T-cell (primary cell): ENCODE data around the gene INHBB. TPM values are rescaled to one million over a fixed set of nuclear protein-coding genes. Genes with fewer than 3 reads are reported as not detected.
A peak's percentile ranks its signal among the peaks of the same experiment; 100 is the strongest.

Experiments used
- ATAC-seq, 4 experiments: fragments of 200-7000 bp in 3 of 4; fragments of 150-1000 bp in 1 of 4; cut with Tn5 transposase; replicated peaks in 1 of 4; 1 replicate in 3 of 4; 2 replicates in 1 of 4; pipeline ENCODE4 v1.10.0; 2021; ENCODE audit warnings: moderate library complexity in 3 of 4, mild to moderate bottlenecking in 2 of 4, moderate number of reproducible peaks in 1 of 4
- CTCF ChIA-PET, 2 donors: fragments of 300-600 bp; sonication (Branson Sonifier 250); formaldehyde crosslinking; loops; one replicate each; lab custom pipeline; 2022; ENCODE audit warnings: antibody characterized with exemption in 2 of 2; lab: Charles Lee
- POLR2A ChIA-PET, 2 donors: fragments of 300-600 bp; sonication (Branson Sonifier 250); formaldehyde crosslinking; loops; one replicate each; lab custom pipeline; 2022; ENCODE audit warnings: antibody characterized with exemption in 2 of 2; lab: Charles Lee
- DNase-seq, 35 experiments: peaks; one replicate each; pipeline versions ENCODE4 v3.0.0 to v3.0.0-alpha.2; 2013 to 2023
- H3K27ac ChIP-seq: one replicate; pipeline ENCODE4 v1.5.1; 2013; ENCODE audit warnings: low read length
- H3K27me3 ChIP-seq, 2 experiments: replicated peaks in 1 of 2; 1 replicate in 1 of 2; 2 replicates in 1 of 2; pipeline versions ENCODE4 v1.6.1 to v1.7.0; 2013; ENCODE audit warnings: low read length in 1 of 2, mixed read lengths in 1 of 2; ENCODE audit not compliant: control insufficient read depth in 2 of 2, insufficient read depth in 2 of 2; ENCODE audit errors: extremely low read depth in 1 of 2
- H3K36me3 ChIP-seq, 2 donors: 1 replicate in 1 of 2; 2 replicates in 1 of 2; pipeline versions ENCODE4 v1.6.1 to v1.7.0; 2013; ENCODE audit warnings: low read length in 1 of 2; ENCODE audit not compliant: control insufficient read depth in 2 of 2, insufficient read depth in 1 of 2; ENCODE audit errors: extremely low read depth in 1 of 2
- H3K4me1 ChIP-seq, 2 experiments: 1 replicate in 1 of 2; 2 replicates in 1 of 2; pipeline versions ENCODE4 v1.6.1 to v1.7.0; 2013; ENCODE audit warnings: low read length in 2 of 2, mixed read lengths in 1 of 2; ENCODE audit not compliant: insufficient read depth in 2 of 2, control insufficient read depth in 1 of 2; ENCODE audit errors: extremely low read depth in 1 of 2
- H3K4me3 ChIP-seq, 2 donors: 1 replicate in 1 of 2; 2 replicates in 1 of 2; pipeline versions ENCODE4 v1.5.1 to v1.7.0; 2013; ENCODE audit warnings: mild to moderate bottlenecking in 2 of 2, low read length in 1 of 2, moderate library complexity in 1 of 2; ENCODE audit not compliant: control insufficient read depth in 1 of 2; ENCODE audit errors: extremely low read depth in 1 of 2
- H3K9me3 ChIP-seq: 2 replicates; pipeline ENCODE4 v1.7.0; 2013
- H3K27ac Mint-ChIP-seq, 2 donors: one replicate each; pipeline ENCODE4 v1.8.0; 2020 to 2021; ENCODE audit warnings: mild to moderate bottlenecking in 2 of 2, mixed read lengths in 2 of 2
- H3K27me3 Mint-ChIP-seq, 2 donors: one replicate each; pipeline ENCODE4 v1.8.0; 2021 to 2022; ENCODE audit warnings: mixed read lengths in 2 of 2
- H3K36me3 Mint-ChIP-seq: one replicate; pipeline ENCODE4 v1.8.0; 2021; ENCODE audit warnings: mixed read lengths
- H3K4me1 Mint-ChIP-seq, 3 donors: one replicate each; pipeline ENCODE4 v1.8.0; 2020 to 2022; ENCODE audit warnings: mixed read lengths in 3 of 3, mild to moderate bottlenecking in 1 of 3
- H3K4me3 Mint-ChIP-seq, 3 donors: one replicate each; pipeline ENCODE4 v1.8.0; 2020 to 2022; ENCODE audit warnings: mild to moderate bottlenecking in 3 of 3, mixed read lengths in 3 of 3, moderate library complexity in 3 of 3
- H3K9me3 Mint-ChIP-seq, 3 donors: one replicate each; pipeline ENCODE4 v1.8.0; 2020 to 2022; ENCODE audit warnings: mixed read lengths in 3 of 3
- WGBS: methylation state at CpG from one replicate; pipeline ENCODE4 v1.1.5; 2013; ENCODE audit warnings: missing lambda C conversion rate; ENCODE audit not compliant: insufficient coverage; 5-methylcytosine and 5-hydroxymethylcytosine counted together
- total RNA-seq, 35 experiments: library from RNA in 6 of 35; stranded (reverse) in 6 of 35; fragments of 120-200 nt in 1 of 35; gene quantifications; one replicate each; pipeline versions ENCODE4 v1.2.1 to v1.2.4 and lab custom pipeline; 2013 to 2026

The INHBB gene
- total RNA-seq, 5 donors from 2014 or later (not counting 1 experiment from before 2014, with no cell fraction given) = 0.09 to 0.19 (median 0.10) TPM; not detected in 2

DNA sequence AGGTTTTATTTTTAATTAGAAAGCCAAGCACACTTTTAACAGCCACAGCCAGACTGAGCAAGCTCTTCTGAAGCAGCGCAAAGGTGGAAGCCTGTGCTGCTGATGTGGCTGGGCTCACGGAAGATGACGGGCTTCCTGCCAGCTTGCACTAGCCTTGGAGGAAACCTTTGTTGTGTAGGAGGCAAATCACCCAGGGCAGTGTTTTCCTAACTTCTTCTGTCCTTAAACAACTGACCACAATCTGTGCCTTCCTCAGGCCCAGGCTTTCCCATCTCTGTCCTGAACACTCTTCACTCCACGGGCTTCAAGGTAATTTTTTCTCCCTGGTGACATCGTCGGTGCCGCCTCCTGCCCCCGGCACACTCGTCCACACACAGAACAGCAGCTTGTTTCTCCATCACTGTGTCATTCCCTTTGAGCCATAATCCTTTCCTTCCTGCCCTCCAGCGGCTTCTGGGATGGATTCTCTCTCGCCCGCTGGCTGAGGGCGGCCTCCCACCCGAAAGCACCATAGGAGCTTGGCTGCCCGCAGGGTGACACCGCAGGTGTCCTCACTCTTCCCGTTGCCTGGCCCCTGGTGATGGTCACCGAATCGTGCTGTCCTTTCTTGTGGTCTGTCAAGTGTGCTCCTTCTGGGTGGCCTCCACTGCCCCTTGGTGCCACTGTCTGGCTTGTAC is 31.1 kb upstream of the INHBB start:
- ChIA-PET POLR2A (interaction anchor here in 1 of 2 donors (0.6 kb wide), 1 partner anchor 151 kb away, joined by 3 read pairs; no protein-coding TSS in a partner anchor), CTCF (interaction anchor here (0.7 to 1.0 kb wide), 4 partner anchors 12 to 329 kb away, joined by 3 to 6 read pairs (median 4); no protein-coding TSS in a partner anchor)
- ATAC-seq (peak; percentile 65 to 86 (median 70)), DNase-seq (peak in 28 of 35 experiments; percentile 7 to 55 (median 29))
- peak overlapping the region in 1 of 3 donors; percentile 72 for H3K4me3 Mint-ChIP-seq
- peak overlapping the region in 1 of 2 donors; percentile 5 for H3K4me3 ChIP-seq
- H3K9me3 ChIP-seq = no peaks in the 10 kb centered on the region
- no peaks in the 10 kb centered on the region for H3K36me3 ChIP-seq
- no peaks in the 10 kb centered on the region for H3K27me3 Mint-ChIP-seq
- H3K36me3 Mint-ChIP-seq = no peaks in the 10 kb centered on the region
- H3K27ac Mint-ChIP-seq = peak overlapping the region; percentile 15 to 64
- WGBS = 80% methylated on average over 15 of the region's 19 CpGs
- H3K27me3 ChIP-seq = peaks cover 0 to 38% of the 10 kb centered on the region in 2 experiments
- H3K4me1 ChIP-seq = peaks cover 11 to 29% of the 10 kb centered on the region in 2 experiments
- no peak overlapping the region for H3K27ac ChIP-seq
- no peaks in the 10 kb centered on the region for H3K9me3 Mint-ChIP-seq
- H3K4me1 Mint-ChIP-seq = peaks cover 25 to 30% (median 29%) of the 10 kb centered on the region in 3 donors

DNA sequence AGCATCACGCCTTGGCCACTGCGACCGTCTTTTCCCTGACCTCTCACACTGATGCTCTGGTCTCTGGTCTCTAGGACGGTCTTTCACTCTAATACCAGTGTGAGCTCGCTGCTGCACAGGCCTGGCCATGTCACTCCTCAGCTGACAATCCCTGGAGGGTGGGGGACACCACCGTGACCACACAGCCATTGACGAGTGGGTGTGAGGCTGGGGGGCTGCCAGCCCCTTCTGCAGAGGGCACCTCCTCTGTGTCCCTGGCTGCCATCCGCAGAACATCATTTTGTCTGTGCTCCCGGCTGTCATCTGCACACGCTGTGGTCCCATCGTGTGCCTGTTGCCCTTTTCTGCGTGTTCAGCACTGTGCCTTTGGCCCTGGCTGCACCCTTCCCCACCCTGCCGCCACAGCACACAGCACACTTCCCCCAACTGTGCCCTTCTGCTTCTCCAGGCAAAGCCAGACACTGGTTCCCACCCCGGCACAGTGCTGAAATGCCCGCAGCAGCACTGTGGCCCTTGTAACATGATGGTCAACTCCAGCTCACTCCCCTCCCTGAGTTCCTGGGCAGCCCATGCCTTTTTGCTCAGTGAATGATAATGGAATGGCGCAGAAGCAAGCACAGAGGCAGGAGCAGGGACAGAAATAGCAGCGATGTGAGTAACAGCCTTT is 30.4 kb upstream of the INHBB start:
- Mint-ChIP-seq H3K27me3 (no peaks in the 10 kb centered on the region), H3K4me3 (peak overlapping the region in 1 of 3 donors; percentile 72), H3K27ac (no peak overlapping the region), H3K36me3 (no peaks in the 10 kb centered on the region), H3K9me3 (no peaks in the 10 kb centered on the region), H3K4me1 (peaks cover 25 to 30% (median 29%) of the 10 kb centered on the region in 3 donors)
- POLR2A ChIA-PET = no interaction called here
- no peak overlapping the region for H3K4me3 ChIP-seq
- ATAC-seq = no peak
- H3K9me3 ChIP-seq = no peaks in the 10 kb centered on the region
- peaks cover 11 to 29% of the 10 kb centered on the region in 2 experiments for H3K4me1 ChIP-seq
- DNase-seq = no peak
- H3K27me3 ChIP-seq = peaks cover 0 to 38% of the 10 kb centered on the region in 2 experiments
- CTCF ChIA-PET = no interaction called here
- WGBS = 86% methylated on average over 15 of the region's 17 CpGs
- H3K27ac ChIP-seq = no peak overlapping the region
- H3K36me3 ChIP-seq = no peaks in the 10 kb centered on the region

DNA sequence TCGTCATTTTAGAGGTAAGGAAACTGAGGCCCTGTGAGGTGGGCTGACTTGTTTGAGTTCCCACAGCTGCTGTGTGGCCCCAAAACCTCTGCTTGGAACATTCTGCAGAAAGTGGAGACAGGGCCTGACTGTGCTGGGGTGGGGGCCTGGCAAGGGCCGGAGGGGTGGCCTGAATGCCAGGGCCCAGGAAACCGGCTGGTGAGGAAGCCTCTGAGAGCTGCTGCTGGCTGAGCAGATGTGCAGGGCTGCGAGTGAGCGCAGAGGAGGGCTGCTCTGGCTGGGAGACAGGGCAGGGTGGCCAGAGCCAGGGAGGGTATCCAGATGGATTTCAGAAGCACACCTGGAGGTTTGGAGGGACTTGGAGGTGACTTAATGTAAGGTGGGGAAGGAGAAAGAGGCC is 29.9 kb upstream of the INHBB start:
- Histone ChIP-seq H3K27me3 (peaks cover 0 to 38% of the 10 kb centered on the region in 2 experiments), H3K4me1 (peaks cover 11 to 29% of the 10 kb centered on the region in 2 experiments), H3K4me3 (no peak overlapping the region), H3K9me3 (no peaks in the 10 kb centered on the region), H3K36me3 (no peaks in the 10 kb centered on the region), H3K27ac (no peak overlapping the region)
- CTCF ChIA-PET = interaction anchor here in 1 of 2 donors (0.6 kb wide), 1 partner anchor 365 kb away, joined by 9 read pairs; no protein-coding TSS in a partner anchor
- DNase-seq = no peak
- no peak for ATAC-seq
- Mint-ChIP-seq H3K27me3 (no peaks in the 10 kb centered on the region), H3K9me3 (no peaks in the 10 kb centered on the region), H3K36me3 (no peaks in the 10 kb centered on the region), H3K27ac (no peak overlapping the region), H3K4me1 (peaks cover 25 to 30% (median 29%) of the 10 kb centered on the region in 3 donors), H3K4me3 (peak overlapping the region in 1 of 3 donors; percentile 72)
- POLR2A ChIA-PET = no interaction called here
- WGBS = 87% methylated on average over 5 of the region's 5 CpGs

DNA sequence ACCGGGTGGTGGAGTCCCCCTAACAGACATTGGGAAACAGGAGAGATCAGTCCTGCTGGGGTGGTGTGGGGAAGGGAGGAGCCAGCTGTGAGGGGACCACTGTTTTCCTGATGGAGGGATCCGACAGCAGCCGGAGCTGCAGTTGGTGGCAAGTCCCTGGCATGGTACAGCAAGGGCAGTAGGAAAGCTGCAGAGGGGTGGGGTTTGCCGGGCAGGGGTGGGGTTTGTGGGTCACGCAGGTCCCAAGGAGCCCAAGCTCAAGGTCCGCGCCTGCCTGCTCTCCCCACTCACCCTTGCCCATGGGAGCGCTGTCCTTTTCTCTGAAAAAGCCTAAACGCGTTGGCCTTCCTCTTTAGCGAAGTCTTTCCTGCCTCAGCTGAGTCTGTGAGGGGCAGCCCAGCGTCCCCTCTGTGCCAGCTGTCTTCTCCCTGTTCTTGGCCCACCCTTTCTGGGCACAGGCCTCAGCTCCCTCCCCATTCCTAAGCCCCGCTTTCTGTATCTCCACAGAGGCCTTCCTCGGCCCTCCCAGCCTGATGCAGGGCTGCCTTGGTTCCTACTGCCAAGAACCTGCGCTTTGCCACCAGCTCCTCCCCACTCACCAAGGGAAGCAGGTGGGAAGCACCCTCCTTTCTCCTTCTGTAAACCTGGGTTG is 29.3 kb upstream of the INHBB start:
- Mint-ChIP-seq H3K36me3 (no peaks in the 10 kb centered on the region), H3K9me3 (no peaks in the 10 kb centered on the region), H3K4me1 (peaks cover 26 to 34% (median 30%) of the 10 kb centered on the region in 3 donors), H3K27me3 (no peaks in the 10 kb centered on the region), H3K4me3 (no peak overlapping the region), H3K27ac (no peak overlapping the region)
- ATAC-seq = no peak
- 91% methylated on average over 13 of the region's 15 CpGs for WGBS
- DNase-seq = no peak
- Histone ChIP-seq H3K4me1 (peaks cover 11 to 29% of the 10 kb centered on the region in 2 experiments), H3K36me3 (no peaks in the 10 kb centered on the region), H3K27me3 (peaks cover 0 to 38% of the 10 kb centered on the region in 2 experiments), H3K27ac (no peak overlapping the region), H3K9me3 (no peaks in the 10 kb centered on the region), H3K4me3 (no peak overlapping the region)
- CTCF ChIA-PET = interaction anchor here in 1 of 2 donors (0.6 kb wide), 1 partner anchor 364 kb away, joined by 9 read pairs; no protein-coding TSS in a partner anchor
- POLR2A ChIA-PET = no interaction called here

DNA sequence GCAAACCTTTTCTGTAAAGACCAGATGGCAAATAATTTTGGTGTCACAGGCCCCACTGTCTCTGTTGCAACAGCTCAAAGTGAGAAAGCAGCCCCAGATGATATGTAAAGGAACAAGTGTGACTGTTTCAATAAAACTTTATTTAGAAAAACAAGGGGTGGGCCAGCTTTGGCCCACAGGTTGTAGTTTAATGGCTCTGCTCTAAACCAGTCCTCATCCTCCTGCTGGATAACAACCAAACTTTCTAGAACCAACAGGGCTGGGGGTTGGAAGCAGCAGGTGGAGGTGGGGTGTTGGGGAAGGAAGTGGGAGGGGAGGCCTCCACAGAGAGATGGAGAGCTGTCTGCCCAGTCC is 28.8 kb upstream of the INHBB start:
- Mint-ChIP-seq H3K36me3 (no peaks in the 10 kb centered on the region), H3K27me3 (no peaks in the 10 kb centered on the region), H3K9me3 (no peaks in the 10 kb centered on the region), H3K4me3 (no peak overlapping the region), H3K4me1 (peaks cover 31 to 36% (median 33%) of the 10 kb centered on the region in 3 donors), H3K27ac (no peak overlapping the region)
- ChIA-PET POLR2A (no interaction called here), CTCF (no interaction called here)
- DNase-seq = no peak
- Histone ChIP-seq H3K4me1 (peaks cover 11 to 29% of the 10 kb centered on the region in 2 experiments), H3K4me3 (no peak overlapping the region), H3K27ac (no peak overlapping the region), H3K9me3 (no peaks in the 10 kb centered on the region), H3K27me3 (peaks cover 0 to 39% of the 10 kb centered on the region in 2 experiments), H3K36me3 (no peaks in the 10 kb centered on the region)
- ATAC-seq = no peak

DNA sequence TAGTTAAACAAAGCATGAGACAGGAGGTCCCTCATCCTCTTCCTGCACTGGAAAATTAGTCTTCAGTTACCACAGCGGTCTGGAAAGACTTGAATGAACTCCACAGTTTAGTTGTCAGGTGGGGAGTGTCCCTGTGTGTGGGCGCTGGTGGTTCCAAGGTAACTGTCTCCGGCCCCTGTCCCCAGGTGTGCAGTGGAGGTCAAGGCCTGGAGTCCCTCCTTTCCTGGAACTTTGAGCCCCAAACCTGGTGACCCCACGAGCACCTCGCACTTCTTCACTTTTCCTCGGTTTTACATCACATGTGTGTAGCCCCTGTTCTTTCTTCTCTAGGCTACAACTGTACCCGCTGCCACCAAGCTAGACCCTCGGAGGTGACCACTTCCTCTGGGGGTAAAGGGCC is 28.0 kb upstream of the INHBB start:
- no peaks in the 10 kb centered on the region for H3K27me3 Mint-ChIP-seq
- POLR2A ChIA-PET = no interaction called here
- H3K27ac Mint-ChIP-seq = no peak overlapping the region
- Histone ChIP-seq H3K27ac (no peak overlapping the region), H3K4me3 (no peak overlapping the region), H3K27me3 (peaks cover 0 to 38% of the 10 kb centered on the region in 2 experiments), H3K36me3 (no peaks in the 10 kb centered on the region), H3K9me3 (no peaks in the 10 kb centered on the region), H3K4me1 (peaks cover 9 to 24% of the 10 kb centered on the region in 2 experiments)
- WGBS = 67% methylated on average over 5 of the region's 8 CpGs
- DNase-seq = no peak
- ATAC-seq = no peak
- no peak overlapping the region for H3K4me3 Mint-ChIP-seq
- CTCF ChIA-PET = no interaction called here
- H3K4me1 Mint-ChIP-seq = peaks cover 27 to 32% (median 31%) of the 10 kb centered on the region in 3 donors
- no peaks in the 10 kb centered on the region for H3K9me3 Mint-ChIP-seq
- no peaks in the 10 kb centered on the region for H3K36me3 Mint-ChIP-seq
